GM18951 (cell line): ENCODE data around the gene PDE9A.

ENCODE experiments used
- POLR2A ChIP-seq: IDR thresholded peaks from 4 replicates; pipeline ENCODE4 v1.6.1; 2011; ENCODE audit warnings: mild to moderate bottlenecking; ENCODE audit not compliant: insufficient read length, insufficient read depth; ENCODE audit errors: extremely low read depth
- in situ Hi-C: fragments of 300-500 bp; cut with MboI; formaldehyde crosslinking; loops from one replicate; pipeline ENCODE4 v1.12.0; 2022; ENCODE audit warnings: low sequenced_read_pairs, mixed read lengths, inconsistent platforms; ENCODE audit not compliant: unreplicated experiment

Gene PDE9A

GRCh38 chr21:42641311-42642218 lies 11.9 kb upstream of the PDE9A start:
- no peak for TF ChIP-seq POLR2A
- in situ Hi-C loops, result no loop called here

- in situ Hi-C loops, result no loop called here
- no peak for TF ChIP-seq POLR2A
These were observed 11.1 kb upstream of the PDE9A start for GRCh38 chr21:42642219-42642745.

- no peak for TF ChIP-seq POLR2A
- in situ Hi-C loops, result no loop called here
These were observed 8.9 kb upstream of the PDE9A start for GRCh38 chr21:42644223-42645208.

GRCh38 chr21:42645211-42646075 lies 8.0 kb upstream of the PDE9A start:
- in situ Hi-C loops, result no loop called here
- no peak for TF ChIP-seq POLR2A

GRCh38 chr21:42646076-42646825 lies 7.2 kb upstream of the PDE9A start:
- in situ Hi-C loops, result no loop called here

GRCh38 chr21:42646836-42647235 lies 6.6 kb upstream of the PDE9A start:
- no peak for TF ChIP-seq POLR2A
- in situ Hi-C loops, result no loop called here

More at GRCh38 chr21:42646076-42646825, 7.2 kb upstream of the PDE9A start:
- no peak for TF ChIP-seq POLR2A

GRCh38 chr21:42648606-42649005 lies 4.8 kb upstream of the PDE9A start:
- in situ Hi-C loops, result no loop called here
- TF ChIP-seq POLR2A, result no peak

GRCh38 chr21:42649122-42650032 lies 4.0 kb upstream of the PDE9A start:
- in situ Hi-C loops, result no loop called here
- no peak for TF ChIP-seq POLR2A

- no peak for TF ChIP-seq POLR2A
- in situ Hi-C loops, result no loop called here
These were observed 3.4 kb upstream of the PDE9A start for GRCh38 chr21:42650033-42650370.

- in situ Hi-C loops, result no loop called here
- TF ChIP-seq POLR2A, result no peak
These were observed 2.7 kb upstream of the PDE9A start for GRCh38 chr21:42650441-42651421.
